HepG2 (cell line): ENCODE measurements around the gene GRAP.

Experiments used
- CTCF ChIP-seq: sonication (generic); formaldehyde crosslinking; IDR thresholded peaks from 2 replicates; pipeline ENCODE4 v1.5.0; 2020; ENCODE audit warnings: mild to moderate bottlenecking, missing genetic modification reagents, moderate library complexity
- FOSL2 ChIP-seq: sonication (generic); formaldehyde crosslinking; IDR thresholded peaks from 2 replicates; pipeline ENCODE4 v1.4.0; 2020; ENCODE audit warnings: missing genetic modification reagents
- NCOA5 ChIP-seq: sonication (generic); formaldehyde crosslinking; IDR thresholded peaks from 2 replicates; pipeline ENCODE4 v1.4.0; 2020; ENCODE audit warnings: missing genetic modification reagents
- PATZ1 ChIP-seq: sonication (generic); formaldehyde crosslinking; IDR thresholded peaks from 2 replicates; pipeline ENCODE4 v1.4.0; 2020; ENCODE audit warnings: missing genetic modification reagents
- POGK ChIP-seq: sonication (generic); formaldehyde crosslinking; conservative IDR thresholded peaks from 2 replicates; pipeline ENCODE4 v1.8.0; 2022; ENCODE audit warnings: mild to moderate bottlenecking, moderate library complexity, missing genetic modification reagents
- SSRP1 ChIP-seq: IDR thresholded peaks from 2 replicates; pipeline ENCODE4 v1.6.1; 2016; ENCODE audit warnings: control low read depth
- XRCC5 ChIP-seq: fragments of 200-400 bp; formaldehyde crosslinking; optimal IDR thresholded peaks from 2 replicates; pipeline ENCODE3; 2017; ENCODE audit warnings: mild to moderate bottlenecking, low read length
- YY1 ChIP-seq: IDR thresholded peaks from 2 replicates; pipeline ENCODE4 v1.6.1; 2011; ENCODE audit warnings: low read length, low read depth, moderate library complexity, mild to moderate bottlenecking; ENCODE audit not compliant: insufficient read depth, insufficient replicate concordance
- ZNF784 ChIP-seq: sonication (generic); formaldehyde crosslinking; IDR thresholded peaks from 2 replicates; pipeline ENCODE4 v1.5.1; 2020; ENCODE audit warnings: missing genetic modification reagents, mild to moderate bottlenecking, borderline replicate concordance
- TF ChIP-seq, protein P1 (sequence below): sonication (generic); formaldehyde crosslinking; IDR thresholded peaks from 2 replicates; pipeline ENCODE4 v1.4.0; 2020; ENCODE audit warnings: missing genetic modification reagents, borderline replicate concordance
- TF ChIP-seq, protein P2 (sequence below): sonication (generic); formaldehyde crosslinking; IDR thresholded peaks from 2 replicates; pipeline ENCODE4 v1.8.1; 2022; ENCODE audit warnings: low read depth, mild to moderate bottlenecking, missing genetic modification reagents

DNA sequence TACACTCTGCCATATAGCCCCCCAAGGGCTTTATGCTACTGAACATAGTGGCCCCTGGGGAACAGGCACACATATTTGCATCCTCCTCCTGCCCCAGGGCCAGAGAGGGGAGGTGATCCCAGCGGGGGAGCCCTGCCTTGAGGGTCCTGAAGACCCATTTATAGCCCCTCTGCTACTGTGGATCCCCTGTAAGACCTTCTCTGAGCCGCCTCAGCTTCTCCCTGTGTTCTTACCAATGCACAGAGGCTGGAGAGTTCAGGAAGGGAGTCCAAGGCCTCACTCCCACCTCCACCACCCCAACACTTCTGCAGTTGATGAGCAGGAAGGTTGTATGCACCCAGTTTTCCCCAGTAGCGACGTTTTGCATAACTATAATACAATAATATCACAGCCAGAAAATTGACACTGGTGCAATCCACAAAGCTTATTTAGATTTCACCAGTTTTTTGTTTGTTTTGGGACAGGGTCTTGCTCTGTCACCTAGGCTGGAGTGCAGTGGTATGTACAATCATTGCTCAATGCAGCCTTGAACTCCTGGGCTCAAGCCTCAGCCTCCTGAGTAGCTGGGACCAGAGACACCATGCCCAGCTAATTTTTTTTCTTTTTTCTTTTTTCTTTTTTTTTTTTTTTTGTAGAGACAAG is 40.8 kb downstream of the GRAP start:
- no peak for TF ChIP-seq SSRP1 (CRISPR knock-in tag)
- peak; percentile 86 for TF ChIP-seq FOSL2 (CRISPR knock-in tag)
- peak; percentile 92 for TF ChIP-seq PATZ1 (CRISPR knock-in tag)
- TF ChIP-seq XRCC5 = no peak
- 0 out of 2 replicates have a peak, but pooled peaks have one; percentile 36 for TF ChIP-seq POGK (CRISPR knock-in tag)
- TF ChIP-seq, protein P1, sequence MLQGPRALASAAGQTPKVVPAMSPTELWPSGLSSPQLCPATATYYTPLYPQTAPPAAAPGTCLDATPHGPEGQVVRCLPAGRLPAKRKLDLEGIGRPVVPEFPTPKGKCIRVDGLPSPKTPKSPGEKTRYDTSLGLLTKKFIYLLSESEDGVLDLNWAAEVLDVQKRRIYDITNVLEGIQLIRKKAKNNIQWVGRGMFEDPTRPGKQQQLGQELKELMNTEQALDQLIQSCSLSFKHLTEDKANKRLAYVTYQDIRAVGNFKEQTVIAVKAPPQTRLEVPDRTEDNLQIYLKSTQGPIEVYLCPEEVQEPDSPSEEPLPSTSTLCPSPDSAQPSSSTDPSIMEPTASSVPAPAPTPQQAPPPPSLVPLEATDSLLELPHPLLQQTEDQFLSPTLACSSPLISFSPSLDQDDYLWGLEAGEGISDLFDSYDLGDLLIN (CRISPR knock-in tag) = no peak
- TF ChIP-seq YY1 = peak; percentile 17
- no peak for TF ChIP-seq CTCF (CRISPR knock-in tag)
- no peak for TF ChIP-seq ZNF784 (CRISPR knock-in tag)
- no peak for TF ChIP-seq NCOA5 (CRISPR knock-in tag)
- TF ChIP-seq, protein P2, sequence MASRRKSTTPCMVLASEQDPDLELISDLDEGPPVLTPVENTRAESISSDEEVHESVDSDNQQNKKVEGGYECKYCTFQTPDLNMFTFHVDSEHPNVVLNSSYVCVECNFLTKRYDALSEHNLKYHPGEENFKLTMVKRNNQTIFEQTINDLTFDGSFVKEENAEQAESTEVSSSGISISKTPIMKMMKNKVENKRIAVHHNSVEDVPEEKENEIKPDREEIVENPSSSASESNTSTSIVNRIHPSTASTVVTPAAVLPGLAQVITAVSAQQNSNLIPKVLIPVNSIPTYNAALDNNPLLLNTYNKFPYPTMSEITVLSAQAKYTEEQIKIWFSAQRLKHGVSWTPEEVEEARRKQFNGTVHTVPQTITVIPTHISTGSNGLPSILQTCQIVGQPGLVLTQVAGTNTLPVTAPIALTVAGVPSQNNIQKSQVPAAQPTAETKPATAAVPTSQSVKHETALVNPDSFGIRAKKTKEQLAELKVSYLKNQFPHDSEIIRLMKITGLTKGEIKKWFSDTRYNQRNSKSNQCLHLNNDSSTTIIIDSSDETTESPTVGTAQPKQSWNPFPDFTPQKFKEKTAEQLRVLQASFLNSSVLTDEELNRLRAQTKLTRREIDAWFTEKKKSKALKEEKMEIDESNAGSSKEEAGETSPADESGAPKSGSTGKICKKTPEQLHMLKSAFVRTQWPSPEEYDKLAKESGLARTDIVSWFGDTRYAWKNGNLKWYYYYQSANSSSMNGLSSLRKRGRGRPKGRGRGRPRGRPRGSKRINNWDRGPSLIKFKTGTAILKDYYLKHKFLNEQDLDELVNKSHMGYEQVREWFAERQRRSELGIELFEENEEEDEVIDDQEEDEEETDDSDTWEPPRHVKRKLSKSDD (CRISPR knock-in tag) = no peak
